ENCODE measurements around the gene ELAVL2.

The ELAVL2 gene

DNA sequence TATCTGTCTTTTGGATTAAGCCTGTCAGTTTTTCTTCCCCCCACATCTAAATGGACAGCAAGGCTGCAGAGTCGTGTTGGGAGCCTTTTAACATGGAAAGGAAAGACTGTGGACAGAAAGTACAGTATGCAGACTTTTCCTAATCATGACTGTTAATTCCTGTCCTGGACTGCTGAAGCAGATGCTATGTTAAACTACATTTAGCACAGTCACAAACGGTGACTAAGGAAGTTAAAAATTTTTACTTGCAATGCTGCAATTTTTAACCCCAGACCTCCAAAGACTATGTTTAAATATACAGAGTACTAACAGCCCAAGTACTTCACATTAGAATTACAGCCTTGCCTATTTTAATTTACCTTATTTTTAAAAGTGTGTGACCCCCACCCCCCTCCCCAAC, 51.8 kb downstream of the ELAVL2 start:
- no peak for DNase-seq (ENCODE audit: extremely low read depth in 1 of 2, low read depth in 1 of 2)

DNA sequence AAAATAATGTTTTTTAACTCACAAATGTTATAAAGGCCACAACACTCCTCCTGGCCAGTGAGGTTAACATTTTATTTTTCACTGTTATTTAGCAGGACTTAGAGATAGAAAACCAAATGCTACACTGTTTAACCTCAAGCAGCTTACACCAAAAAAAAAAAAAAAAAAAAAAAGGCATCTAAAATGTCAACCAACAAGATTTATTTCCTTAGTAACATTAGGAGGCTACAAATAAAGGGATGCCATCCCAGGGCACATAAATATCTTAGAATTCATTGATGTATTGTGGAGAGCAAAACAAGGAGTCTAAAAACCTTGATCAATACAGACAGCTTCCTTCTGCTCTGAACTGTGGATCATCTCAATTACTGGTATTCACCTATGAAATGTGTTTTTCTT, 53.7 kb downstream of the ELAVL2 start:
- no peak for DNase-seq (ENCODE audit: extremely low read depth in 1 of 2, low read depth in 1 of 2)

DNA sequence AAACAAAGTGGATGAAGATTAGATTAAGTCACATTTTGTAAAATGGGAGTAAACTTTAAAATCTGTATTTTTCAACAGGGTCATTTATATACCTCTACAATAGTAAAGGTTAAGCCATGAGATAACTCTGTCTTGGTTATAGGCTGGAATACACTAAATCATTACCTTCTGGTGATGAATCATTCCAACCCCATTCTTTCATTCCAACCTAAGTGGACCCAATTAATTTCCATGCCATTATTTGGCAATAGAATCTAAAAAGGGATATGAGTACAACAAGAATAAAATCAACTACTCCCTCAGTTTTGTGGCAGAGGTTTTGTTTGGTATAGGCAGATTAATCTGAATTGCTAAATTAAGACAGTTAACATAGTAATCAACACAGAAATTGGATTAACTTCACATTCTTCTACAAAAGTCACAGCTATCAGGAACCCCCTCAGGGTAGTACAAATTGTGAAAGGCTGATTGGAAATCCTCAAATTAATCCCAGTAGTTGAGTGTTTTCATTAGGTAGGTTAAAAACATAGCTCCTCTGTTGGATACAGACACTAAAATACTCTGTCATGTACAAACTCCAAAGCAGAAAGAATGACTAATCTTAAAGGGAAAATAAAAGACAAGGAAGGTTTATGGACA, 54.2 kb downstream of the ELAVL2 start:
- no peak for DNase-seq (ENCODE audit: extremely low read depth in 1 of 2, low read depth in 1 of 2)

DNA sequence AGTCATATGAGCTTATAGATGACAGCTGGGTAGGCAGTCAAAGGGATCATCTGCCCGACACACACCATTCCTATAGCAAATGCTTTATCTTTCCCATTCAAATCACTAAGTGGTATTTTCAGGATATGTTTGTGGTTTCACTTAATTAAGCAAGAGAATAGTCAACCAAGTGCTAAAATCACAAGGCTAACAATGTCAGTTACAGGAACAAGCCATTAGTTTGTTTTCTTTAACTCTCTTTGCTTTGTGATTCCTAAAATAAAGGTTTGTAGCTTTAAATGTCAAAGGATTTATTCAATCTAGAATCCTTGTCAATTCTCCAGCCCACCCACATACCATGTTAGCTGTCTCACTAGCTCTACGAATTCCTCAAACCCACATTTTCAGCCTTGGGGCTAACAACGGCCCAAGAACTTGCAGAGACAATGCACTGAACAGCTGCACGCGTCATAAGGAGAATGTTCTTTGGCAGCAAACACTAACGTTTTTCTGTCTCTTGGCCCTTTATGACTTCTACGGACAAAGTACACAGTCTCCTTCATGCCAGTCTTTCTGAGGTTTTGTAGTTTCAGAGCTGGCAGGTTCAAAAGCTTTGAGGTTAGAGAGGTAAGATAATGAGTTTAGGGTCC, 56.6 kb downstream of the ELAVL2 start:
- DNase-seq (ENCODE audit: extremely low read depth in 1 of 2, low read depth in 1 of 2) = no peak

DNA sequence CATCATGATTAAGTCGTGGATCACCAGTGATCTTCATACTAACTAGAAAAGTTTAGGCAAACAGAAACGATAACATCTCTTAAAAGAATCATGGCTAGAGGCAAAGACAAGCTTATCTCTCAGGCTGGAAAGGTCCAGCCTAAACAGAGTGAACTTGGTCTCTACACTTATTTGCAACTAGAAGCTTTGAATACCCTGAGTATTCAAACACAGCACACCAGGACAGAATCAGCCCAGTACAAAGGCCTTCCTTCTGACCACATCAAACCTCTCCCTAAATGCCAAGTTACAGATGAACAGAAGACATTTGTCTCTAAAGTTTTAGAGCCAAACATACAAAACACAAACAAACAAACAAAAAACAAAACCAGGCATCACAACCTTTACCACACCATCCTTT, 57.2 kb downstream of the ELAVL2 start:
- DNase-seq (ENCODE audit: extremely low read depth in 1 of 2, low read depth in 1 of 2) = no peak

DNA sequence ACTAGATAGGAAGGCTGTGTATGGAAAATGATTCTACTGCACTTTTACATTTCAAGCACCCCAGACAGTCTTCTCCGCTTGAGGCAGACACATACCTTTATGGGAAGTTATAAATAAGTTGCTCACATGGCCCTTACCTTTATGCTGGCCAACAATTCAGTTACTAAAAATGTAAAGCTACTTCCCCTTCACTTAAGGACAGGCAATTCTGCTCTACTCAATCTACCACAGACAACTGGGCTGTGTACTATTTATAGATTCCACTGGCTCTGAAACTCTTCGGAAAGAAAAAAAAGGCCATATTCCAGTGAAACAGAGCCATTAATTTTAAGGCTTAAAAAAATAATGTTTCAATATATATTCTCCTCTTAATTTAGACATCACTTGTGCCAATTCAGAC, 59.4 kb downstream of the ELAVL2 start:
- no peak for DNase-seq (ENCODE audit: extremely low read depth in 1 of 2, low read depth in 1 of 2)

DNA sequence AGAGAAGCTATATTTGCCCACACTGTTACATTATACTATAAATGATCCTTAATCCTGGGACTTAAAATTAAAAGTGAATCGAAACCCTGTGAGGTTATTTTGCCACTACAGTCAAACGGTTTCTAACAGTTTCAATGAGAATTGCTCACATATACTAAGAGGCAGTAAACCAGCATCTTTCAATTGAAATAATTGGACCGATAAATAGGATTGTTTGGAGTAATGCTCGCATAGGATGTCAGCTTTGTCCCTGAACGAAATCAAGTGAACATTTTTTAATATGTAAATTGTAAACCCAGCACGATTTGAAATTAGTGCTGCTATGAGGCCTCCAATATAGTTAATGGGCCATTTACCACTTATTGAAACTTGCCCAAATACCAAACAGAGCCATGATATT, 60.5 kb downstream of the ELAVL2 start:
- no peak for DNase-seq (ENCODE audit: extremely low read depth in 1 of 2, low read depth in 1 of 2)

DNA sequence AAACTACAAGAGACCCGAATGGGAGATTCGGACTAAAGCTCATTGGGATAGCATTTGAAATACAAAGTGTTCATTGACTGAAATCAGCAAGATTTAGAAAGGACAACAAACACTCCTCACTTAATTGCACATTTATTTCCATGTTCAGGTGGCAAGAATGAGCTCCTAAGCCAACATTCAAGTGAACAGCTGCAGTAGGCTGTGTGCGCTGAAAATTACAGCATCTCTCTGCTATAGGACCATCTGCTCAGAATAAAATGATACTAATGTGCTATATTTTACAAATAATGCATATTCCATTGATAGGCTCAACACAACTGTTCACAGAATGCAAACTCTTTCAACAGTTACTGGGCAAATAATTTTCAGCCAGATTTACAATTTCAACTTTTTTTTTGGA, 61.8 kb downstream of the ELAVL2 start:
- DNase-seq (ENCODE audit: extremely low read depth in 1 of 2, low read depth in 1 of 2) = no peak

DNA sequence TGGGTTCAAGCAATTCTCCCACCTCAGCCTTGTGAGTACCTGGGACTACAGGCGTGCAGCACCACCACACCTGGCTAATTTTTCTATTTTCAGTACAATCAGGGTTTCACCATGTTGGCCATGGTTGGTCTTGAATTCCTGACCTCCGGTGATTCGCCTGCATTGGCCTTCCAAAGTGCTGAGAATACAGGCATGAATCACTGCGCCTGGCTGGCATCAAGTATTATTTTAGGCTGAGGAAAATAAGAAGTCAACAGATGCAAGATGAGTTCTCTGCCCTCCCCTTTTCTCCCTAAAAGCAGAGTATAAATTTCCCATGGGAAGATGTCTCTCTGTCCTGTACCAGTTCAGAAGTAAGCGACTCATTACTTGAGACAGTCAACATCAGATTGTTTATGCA, 71.5 kb downstream of the ELAVL2 start:
- no peak for DNase-seq (ENCODE audit: extremely low read depth in 1 of 2, low read depth in 1 of 2)

DNA sequence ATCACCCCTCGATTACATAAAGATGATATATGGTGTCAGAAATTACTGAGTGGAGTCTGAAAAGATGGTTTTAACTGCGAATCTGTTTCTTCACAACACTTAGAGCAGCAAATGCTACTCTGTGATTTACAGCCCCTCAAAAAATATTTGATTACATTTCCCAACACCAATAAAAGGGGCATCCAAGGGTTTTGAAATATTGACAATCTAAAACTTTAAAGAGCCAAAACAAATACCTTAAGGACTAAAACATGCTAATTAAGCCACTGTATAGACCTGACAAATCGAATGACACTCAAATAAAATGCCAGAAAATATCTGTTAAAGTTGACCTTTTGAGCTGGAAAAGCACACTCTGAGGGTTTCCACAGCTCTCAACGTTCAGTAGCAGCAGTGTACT, 73.2 kb downstream of the ELAVL2 start:
- no peak for DNase-seq (ENCODE audit: extremely low read depth in 1 of 2, low read depth in 1 of 2)

DNA sequence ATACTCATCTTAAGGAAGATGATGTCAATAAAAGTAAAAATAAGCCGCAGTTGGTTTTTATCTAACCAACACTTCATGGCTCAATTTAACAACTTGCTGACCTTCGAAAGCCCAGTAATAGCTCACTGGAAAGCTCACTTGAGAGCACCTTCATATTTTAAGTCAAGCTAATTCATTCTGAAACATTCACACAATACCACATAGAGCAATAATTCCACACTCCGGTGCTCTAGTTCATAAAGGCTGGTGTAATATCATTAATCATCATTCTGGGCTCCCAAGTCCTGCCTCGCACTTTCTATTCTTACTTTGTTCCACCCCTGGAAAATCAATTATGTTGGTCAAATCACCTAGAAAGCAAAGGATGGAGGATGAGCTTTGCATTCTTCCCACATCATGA, 74.4 kb downstream of the ELAVL2 start:
- DNase-seq (ENCODE audit: extremely low read depth in 1 of 2, low read depth in 1 of 2) = no peak

DNA sequence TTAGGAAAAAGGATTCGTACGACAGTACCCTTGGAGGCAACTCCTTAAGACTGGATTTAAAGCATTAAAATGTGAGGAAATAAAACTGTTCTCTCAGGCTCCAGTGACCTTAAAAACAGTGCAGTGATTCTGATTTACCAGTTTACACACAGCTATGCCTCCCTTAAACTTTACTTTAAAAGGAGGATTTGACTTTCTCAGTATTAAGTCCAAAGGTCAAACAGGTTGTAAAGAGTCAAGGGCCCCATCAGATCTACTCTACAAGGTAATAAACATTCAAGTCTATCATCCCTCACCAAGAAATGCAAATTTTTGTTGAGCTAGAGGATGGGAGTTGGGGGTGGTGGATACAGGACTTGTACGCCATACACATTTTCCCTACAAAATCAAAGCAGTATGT, 75.2 kb downstream of the ELAVL2 start:
- no peak for DNase-seq (ENCODE audit: extremely low read depth in 1 of 2, low read depth in 1 of 2)

DNA sequence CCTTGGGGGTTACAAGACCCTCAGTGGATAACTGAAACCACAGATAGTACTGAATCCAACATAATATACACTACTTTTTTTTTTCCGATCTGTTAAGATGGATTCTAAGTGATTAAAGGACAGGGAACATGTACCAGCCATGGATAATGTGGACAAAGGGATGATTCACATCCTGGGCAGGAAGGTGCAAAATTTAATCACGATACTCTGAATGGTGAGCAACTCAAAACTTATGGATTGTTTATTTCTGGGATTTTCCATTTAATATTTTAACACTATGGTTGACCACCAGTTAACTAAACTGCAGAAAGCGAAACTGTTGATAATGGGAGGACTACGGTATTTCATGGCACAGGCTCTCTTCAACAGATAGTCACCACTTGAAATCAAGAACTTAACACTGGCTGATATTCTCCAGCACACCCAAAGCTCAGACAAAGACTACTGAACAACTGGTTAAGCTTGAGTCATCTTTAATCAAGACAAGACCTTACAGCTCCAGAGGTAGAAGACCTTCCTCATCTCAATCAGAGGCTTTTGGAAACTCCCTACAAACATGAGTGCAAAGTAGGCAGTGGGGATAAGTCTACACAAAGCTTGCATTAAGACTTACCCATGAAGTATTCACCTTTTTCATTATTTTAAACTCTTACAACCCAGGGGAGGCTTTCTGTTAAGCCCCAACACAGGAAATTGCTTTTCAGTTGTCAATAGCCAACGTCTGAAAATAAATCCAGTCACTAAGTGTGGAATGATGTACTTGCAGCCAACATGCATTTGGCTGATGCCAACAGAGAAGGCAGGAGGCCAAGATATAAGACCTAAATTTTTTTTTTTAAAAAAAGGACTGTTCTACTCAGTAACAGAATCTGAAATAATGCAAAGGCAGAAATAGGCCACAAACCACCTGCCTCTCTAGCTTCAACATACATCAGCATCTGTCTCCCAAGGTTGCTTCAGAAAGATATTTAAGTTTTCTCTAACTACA, 78.7 kb downstream of the ELAVL2 start:
- DNase-seq (ENCODE audit: extremely low read depth in 1 of 2, low read depth in 1 of 2) = no peak

DNA sequence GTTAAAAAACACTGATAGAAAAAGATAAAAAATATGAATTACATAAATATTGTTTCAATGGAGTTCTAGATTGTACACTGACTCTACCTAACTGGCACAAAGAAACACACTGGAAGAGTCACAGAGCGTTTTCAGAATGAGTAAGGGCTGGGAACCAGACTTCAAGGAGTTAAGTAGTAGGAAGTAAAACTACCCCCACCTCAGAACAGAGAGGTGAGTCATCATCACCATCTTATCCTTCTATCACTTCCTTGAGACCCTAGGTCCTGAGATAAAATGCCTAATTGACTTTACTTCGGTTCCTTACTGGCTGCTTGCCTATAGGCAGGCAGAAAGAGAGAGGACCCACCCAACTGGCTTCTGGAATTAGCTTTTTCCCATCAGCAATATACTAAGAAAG, 79.7 kb downstream of the ELAVL2 start:
- no peak for DNase-seq (ENCODE audit: extremely low read depth in 1 of 2, low read depth in 1 of 2)

DNA sequence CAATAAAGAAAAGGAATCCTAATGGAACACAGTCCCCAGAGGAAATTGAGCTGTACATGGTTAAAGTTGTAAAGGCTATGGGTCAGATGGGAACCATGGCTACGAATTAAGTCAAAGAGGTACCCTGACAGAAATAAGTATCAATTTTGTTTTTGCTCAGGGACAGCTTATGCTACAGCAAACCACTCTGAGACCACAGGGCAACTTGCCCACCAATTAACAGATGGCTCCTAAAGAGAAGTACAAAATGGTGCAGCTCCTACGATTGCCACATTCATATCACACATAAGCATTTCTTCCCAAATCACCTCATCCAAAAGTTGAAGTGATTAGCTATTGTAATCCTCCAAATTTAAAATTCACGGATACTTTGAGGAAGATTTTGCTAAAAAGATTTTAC, 83.0 kb downstream of the ELAVL2 start:
- no peak for DNase-seq (ENCODE audit: extremely low read depth in 1 of 2, low read depth in 1 of 2)

DNA sequence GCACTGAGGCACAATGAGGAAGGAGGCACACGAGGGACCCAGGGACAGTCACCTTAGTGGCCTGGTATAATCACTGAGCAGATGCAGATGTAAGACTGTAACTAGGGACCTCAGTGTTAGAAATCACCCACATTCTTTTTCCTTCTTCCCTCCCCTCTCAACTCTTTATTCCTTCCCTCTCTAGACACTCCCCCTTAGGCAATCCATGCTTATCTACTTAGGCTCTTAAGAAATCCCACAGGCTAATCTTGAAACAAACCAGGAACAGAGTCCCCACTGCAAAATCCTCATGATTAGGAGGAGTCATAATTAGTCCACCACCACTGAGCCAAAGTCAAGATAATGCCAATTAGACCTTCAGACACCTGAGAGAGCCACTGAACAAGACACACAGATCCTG, 84.7 kb downstream of the ELAVL2 start:
- DNase-seq (ENCODE audit: extremely low read depth in 1 of 2, low read depth in 1 of 2) = no peak

DNA sequence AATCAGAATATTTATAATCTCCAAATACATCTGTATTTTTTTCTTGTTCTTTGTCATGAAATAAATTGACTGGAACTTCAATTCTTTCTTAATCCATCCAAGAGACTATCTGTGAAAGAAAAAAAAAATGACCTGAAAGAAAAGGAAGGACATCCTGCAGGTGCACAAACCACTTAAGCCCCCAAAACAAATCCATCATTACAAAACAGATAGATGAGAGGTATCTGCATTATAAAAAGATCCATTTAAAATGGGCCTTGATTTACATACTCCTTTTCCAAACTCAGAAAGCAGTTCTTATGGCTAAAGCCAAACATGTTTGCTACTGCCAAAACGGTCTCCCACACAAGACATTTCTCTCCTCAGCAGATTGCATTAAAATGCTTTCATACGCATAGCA, 85.5 kb downstream of the ELAVL2 start:
- no peak for DNase-seq (ENCODE audit: extremely low read depth in 1 of 2, low read depth in 1 of 2)

DNA sequence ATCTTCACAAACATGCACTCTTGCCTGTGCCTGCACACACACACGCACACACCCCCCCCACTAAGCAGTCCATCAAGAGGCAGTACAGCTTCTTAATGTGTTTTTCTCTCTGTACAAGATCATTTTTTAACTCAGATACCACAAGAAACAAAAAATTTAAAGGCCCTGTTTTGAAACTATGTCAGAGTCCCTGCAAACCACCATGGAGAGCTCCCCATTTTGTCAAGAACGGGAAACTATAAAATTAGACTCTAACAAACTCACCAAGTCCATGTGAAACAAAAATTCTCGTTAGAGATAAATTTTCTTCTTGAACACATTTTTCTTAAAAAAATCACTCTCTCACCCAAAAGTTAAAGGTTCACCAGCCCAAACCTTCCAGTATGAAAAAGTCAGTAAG, 86.3 kb downstream of the ELAVL2 start:
- no peak for DNase-seq (ENCODE audit: extremely low read depth in 1 of 2, low read depth in 1 of 2)

DNA sequence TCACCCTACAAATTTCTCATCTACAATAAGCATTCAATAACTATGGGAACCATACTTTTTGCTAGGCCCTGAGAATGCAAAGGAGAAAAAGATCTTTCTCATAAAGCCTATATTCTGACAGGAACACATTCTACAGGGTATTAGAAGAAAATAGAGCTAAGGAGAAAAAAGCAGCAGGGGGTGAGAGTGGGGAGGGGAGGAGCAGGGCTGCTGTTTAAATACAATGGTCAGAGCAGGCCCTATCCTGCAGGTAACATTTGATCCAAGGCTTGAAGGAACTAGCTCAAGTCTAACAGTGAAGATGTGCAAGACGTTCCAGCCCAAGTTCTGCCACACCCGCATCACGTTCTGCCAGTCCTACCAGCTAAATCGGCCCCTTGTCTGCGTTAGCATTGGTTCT, 89.7 kb downstream of the ELAVL2 start:
- DNase-seq (ENCODE audit: extremely low read depth in 1 of 2, low read depth in 1 of 2) = no peak

DNA sequence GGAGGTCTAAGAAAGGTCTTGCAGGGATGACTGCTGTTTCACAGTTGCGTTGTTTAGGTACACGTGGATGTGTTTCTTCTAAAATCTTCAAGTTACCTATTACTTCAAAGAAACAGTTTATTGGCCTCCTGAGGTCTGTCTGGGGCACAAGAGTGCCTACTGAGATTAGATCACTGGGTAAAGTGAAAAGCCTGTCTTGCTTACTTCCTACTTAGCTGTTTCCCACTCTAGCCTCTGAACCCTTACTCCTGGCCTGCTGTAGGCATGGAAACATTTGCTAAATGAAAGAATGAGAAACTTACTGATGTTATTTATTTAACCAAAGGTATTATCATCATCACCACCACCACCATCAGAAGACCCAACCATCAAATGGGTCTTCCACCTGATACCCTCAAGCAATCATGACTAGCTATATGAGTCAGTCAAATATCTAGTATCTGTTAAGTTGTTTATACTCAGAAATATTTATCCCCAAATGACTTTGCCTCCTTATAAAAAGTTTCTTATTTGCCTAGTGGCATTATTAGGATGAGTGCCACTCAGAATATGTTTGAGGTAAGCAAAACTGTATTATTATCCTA, 92.5 kb downstream of the ELAVL2 start:
- DNase-seq (ENCODE audit: extremely low read depth in 1 of 2, low read depth in 1 of 2) = no peak

DNA sequence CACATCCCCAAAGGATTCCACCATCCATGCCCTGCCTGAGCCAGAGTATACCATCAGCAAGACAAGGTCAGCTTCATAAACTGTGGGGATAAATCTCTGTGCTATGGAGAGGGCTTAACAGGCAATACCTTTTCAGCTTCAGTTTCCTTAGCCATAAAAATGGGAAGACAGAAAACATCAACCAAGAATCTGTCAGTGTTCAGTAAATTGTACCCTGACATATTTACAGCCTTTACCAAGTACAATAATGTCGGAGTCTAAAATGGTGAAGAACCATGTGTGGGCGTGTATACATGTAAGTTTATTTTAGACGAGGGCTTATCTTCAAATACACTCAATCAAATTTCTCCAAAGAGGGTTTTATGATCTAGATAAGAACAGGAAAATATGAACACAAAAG, 94.7 kb downstream of the ELAVL2 start:
- no peak for DNase-seq (ENCODE audit: extremely low read depth in 1 of 2, low read depth in 1 of 2)

DNA sequence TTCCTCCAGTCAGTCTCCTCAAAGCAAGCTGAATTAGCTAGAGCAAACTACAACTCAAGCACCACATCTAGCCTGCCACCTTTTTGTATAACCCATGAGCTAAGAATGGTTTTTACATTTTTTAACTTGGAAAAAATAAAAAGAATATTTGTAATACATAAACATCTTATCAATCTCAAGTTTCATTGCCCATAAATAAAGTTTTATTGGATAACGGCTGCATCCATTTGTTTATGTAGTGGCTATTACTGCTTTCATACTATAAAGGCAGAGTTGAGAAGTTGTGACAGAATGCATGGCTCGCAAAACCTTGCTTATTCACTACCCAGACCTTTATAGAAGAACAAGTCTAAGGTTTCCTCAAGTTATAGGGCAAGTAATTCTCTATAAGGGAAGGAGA, 95.7 kb downstream of the ELAVL2 start:
- DNase-seq (ENCODE audit: extremely low read depth in 1 of 2, low read depth in 1 of 2) = no peak

Data from activated CD8-positive, alpha-beta memory T cell treated with anti-CD3 and anti-CD28 coated beads for 1 hour (primary cell).